BJ (cell line): ENCODE results near the gene NAE1. TPM values are rescaled to one million over a fixed set of nuclear protein-coding genes. Genes with fewer than 3 reads are reported as not detected.

Experiments
- CTCF ChIA-PET: fragments of 350-600 bp; formaldehyde crosslinking; extraction: SDS; loops from one replicate; lab custom pipeline; 2021; ENCODE audit warnings: antibody characterized with exemption, inconsistent platforms; lab: Yijun Ruan, JAX
- POLR2A ChIA-PET: fragments of 300-600 bp; sonication (Branson Sonifier 250); formaldehyde crosslinking; extraction: SDS; loops from one replicate; lab custom pipeline; 2021; ENCODE audit warnings: antibody characterized with exemption; lab: Charles Lee
- DNase-seq: peaks from one replicate; pipeline ENCODE4 v3.0.0-alpha.2; 2011; ENCODE audit warnings: low read depth
- H3K27me3 ChIP-seq: 2 replicates; pipeline ENCODE4 v1.6.0; 2011; ENCODE audit warnings: low read length; ENCODE audit not compliant: control insufficient read depth, insufficient read depth
- H3K36me3 ChIP-seq: 2 replicates; pipeline ENCODE4 v1.5.1; 2011; ENCODE audit warnings: low read length; ENCODE audit not compliant: control insufficient read depth, insufficient read depth
- H3K4me3 ChIP-seq: 2 replicates; pipeline ENCODE4 v1.5.1; 2011; ENCODE audit warnings: low read depth, mild to moderate bottlenecking, control low read depth, low read length
- polyA plus RNA-seq: library from polyadenylated mRNA; depleted of rRNA; stranded (reverse); fragments of >200 nt; gene quantifications from 2 replicates; pipeline ENCODE4 v1.2.3, GENCODE V29; 2011
- TF ChIP-seq, protein P1 (sequence below): IDR thresholded peaks from 2 replicates; pipeline ENCODE4 v1.5.1; 2011; ENCODE audit warnings: low read depth, mild to moderate bottlenecking, control low read depth, inconsistent platforms, low read length, moderate library complexity; ENCODE audit not compliant: insufficient read depth

The NAE1 gene
- polyA plus RNA-seq, 1 experiment: 27.3 TPM

DNA sequence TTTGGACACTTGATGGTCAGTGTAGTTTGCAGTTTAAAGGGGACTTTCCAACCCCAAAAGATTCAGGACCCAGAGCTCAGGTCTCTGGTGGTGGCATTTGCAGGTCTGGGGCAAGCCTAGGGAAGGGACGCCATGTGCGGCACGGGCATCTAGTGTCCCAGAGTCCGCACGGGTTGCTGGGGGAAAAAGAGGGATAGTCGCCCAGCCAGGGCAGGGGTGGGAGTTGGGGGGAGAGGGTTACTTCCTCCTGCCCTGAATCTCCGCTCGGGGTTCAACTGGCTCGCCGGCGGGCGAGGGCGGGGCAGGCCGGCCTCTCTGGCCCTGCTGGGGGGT lies 13.2 kb upstream of the NAE1 start:
- H3K27me3 ChIP-seq: peaks cover 44% of the 10 kb centered on the region
- no peaks in the 10 kb centered on the region for H3K36me3 ChIP-seq
- POLR2A ChIA-PET: no interaction called here
- peak overlapping the region; percentile 30 for H3K4me3 ChIP-seq
- TF ChIP-seq, protein P1, sequence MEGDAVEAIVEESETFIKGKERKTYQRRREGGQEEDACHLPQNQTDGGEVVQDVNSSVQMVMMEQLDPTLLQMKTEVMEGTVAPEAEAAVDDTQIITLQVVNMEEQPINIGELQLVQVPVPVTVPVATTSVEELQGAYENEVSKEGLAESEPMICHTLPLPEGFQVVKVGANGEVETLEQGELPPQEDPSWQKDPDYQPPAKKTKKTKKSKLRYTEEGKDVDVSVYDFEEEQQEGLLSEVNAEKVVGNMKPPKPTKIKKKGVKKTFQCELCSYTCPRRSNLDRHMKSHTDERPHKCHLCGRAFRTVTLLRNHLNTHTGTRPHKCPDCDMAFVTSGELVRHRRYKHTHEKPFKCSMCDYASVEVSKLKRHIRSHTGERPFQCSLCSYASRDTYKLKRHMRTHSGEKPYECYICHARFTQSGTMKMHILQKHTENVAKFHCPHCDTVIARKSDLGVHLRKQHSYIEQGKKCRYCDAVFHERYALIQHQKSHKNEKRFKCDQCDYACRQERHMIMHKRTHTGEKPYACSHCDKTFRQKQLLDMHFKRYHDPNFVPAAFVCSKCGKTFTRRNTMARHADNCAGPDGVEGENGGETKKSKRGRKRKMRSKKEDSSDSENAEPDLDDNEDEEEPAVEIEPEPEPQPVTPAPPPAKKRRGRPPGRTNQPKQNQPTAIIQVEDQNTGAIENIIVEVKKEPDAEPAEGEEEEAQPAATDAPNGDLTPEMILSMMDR: no peak
- DNase-seq: no peak
- CTCF ChIA-PET: interaction anchor here (1.3 to 3.8 kb wide), 5 partner anchors 13 to 437 kb away, joined by 3 to 27 read pairs (median 8); partner anchors contain the start of gene NAE1

DNA sequence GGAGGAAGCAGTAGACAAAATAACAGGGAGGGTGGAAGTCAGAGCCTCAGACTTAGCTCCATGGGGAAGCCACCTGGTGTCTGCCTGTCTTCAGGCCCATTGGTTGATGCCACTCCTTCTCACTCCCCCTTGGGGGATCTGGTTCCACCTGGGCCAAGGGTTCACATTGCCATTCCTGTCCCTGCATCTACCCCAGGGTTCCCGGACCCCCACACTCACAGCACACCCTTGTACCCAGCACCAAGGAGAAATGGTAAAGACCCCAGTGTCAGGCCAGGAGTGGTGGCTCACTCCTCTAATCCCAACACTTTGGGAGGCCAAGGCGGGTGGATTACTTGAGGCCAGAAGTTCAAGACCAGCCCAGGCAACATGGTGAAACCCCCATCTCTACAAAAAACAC lies 12.4 kb upstream of the NAE1 start:
- CTCF ChIA-PET: interaction anchor here (1.1 to 3.8 kb wide), 6 partner anchors 10 to 436 kb away, joined by 3 to 27 read pairs (median 6); partner anchors contain the start of gene NAE1
- POLR2A ChIA-PET: no interaction called here
- H3K4me3 ChIP-seq: no peak overlapping the region
- TF ChIP-seq, protein P1: no peak
- H3K27me3 ChIP-seq: peaks cover 38% of the 10 kb centered on the region
- DNase-seq: no peak
- H3K36me3 ChIP-seq: no peaks in the 10 kb centered on the region

DNA sequence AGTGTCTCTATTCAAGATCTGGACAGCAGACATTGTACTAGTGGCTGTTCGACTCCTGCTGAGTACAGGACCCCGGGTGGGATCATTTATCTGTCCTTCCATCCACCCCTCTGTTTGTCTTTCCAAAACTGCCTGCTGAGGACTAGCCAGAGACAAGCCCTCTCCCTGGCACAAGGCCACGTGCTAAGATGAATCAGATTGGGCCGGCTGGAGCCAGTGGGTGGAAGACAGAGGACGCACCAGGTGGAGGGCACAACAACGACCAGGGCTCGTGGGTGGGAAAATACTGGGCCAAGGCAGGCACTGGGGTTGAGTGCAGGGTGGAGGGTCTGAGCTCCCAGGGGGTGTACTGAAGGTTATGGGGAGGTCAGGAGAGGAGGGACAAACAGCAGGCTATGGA lies 12.0 kb upstream of the NAE1 start:
- ChIA-PET CTCF (interaction anchor here (1.1 to 3.8 kb wide), 6 partner anchors 9 to 30 kb away, joined by 3 to 27 read pairs (median 6); partner anchors contain the start of gene NAE1), POLR2A (no interaction called here)
- TF ChIP-seq, protein P1: no peak
- no peak for DNase-seq
- H3K36me3 ChIP-seq: no peaks in the 10 kb centered on the region
- H3K4me3 ChIP-seq: no peak overlapping the region
- H3K27me3 ChIP-seq: peaks cover 39% of the 10 kb centered on the region

DNA sequence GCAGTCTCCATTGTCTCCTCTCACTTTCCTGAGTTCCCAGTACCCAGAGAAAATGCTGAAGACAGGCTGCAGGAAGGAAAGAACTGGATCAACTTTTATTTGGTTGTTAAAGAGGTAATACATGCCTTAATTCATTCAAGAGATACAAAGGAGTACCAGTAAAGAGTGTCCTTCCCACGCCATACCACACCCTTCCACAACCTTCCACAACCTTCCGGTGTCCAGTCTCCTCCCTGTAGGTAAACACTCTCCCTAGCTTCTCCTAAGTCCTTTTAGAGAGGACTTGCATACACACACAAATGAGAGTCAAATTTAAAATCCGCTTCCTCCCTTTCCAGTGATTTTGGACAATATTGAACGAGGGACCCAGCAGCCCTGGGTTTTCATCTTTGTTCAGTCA lies 10.6 kb upstream of the NAE1 start:
- no peak for DNase-seq
- CTCF ChIA-PET: interaction anchor here (0.6 to 3.8 kb wide), 5 partner anchors 10 to 70 kb away, joined by 3 to 27 read pairs (median 4); partner anchors contain the start of gene NAE1
- H3K27me3 ChIP-seq: peaks cover 28% of the 10 kb centered on the region
- H3K36me3 ChIP-seq: no peaks in the 10 kb centered on the region
- POLR2A ChIA-PET: no interaction called here
- H3K4me3 ChIP-seq: no peak overlapping the region
- TF ChIP-seq, protein P1: no peak

DNA sequence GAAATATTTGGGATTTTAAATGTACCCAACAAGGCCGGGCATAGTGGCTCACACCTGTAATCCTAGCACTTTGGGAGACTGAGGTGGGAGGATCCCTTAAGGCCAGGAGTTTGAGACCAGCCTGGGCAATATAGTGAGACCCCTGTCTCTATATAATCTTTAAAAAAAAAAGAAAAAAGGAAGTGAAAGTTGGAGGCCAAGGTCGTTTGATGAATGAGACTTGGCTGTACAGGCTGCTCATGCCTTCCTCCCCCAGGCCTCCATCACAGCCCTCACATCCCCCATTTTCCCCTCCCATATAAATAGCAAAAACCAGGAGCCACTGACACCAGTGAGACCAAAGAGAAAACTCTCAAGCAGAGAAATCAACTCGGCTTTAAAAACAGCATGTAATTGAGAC lies 10.1 kb upstream of the NAE1 start:
- peaks cover 26% of the 10 kb centered on the region for H3K27me3 ChIP-seq
- H3K4me3 ChIP-seq: no peak overlapping the region
- ChIA-PET POLR2A (no interaction called here), CTCF (interaction anchor here (1.7 to 3.8 kb wide), 2 partner anchors 10 to 27 kb away, joined by 5 to 27 read pairs; partner anchors contain the start of gene NAE1)
- TF ChIP-seq, protein P1: no peak
- no peak for DNase-seq
- H3K36me3 ChIP-seq: no peaks in the 10 kb centered on the region
